SK-N-MC (cell line): ENCODE results near the gene ZNF22.

Source experiments
- DNase-seq: peaks from one replicate; pipeline ENCODE4 v3.0.0-alpha.2; 2011; ENCODE audit warnings: low read depth, low spot score
- H3K27ac ChIP-seq: fragments of 200-600 bp; sonication (generic); 2 replicates; pipeline ENCODE4 v1.5.1; 2016; ENCODE audit warnings: mixed run types
- H3K36me3 ChIP-seq: fragments of 200-600 bp; sonication (generic); 2 replicates; pipeline ENCODE4 v1.6.1; 2017; ENCODE audit warnings: antibody characterized with exemption, low read length, mixed read lengths; ENCODE audit not compliant: insufficient read depth
- H3K4me3 ChIP-seq: fragments of 200-600 bp; sonication (generic); 2 replicates; pipeline ENCODE4 v1.5.1; 2016
- H3K9ac ChIP-seq: fragments of 200-600 bp; sonication (generic); 2 replicates; pipeline ENCODE4 v1.8.0; 2017; ENCODE audit warnings: mixed run types, mixed read lengths; ENCODE audit not compliant: insufficient read length
- H3K9me3 ChIP-seq: fragments of 200-600 bp; sonication (generic); 2 replicates; pipeline ENCODE4 v1.6.1; 2017; ENCODE audit warnings: low read depth, mild to moderate bottlenecking, antibody characterized with exemption, low read length, moderate library complexity, mixed read lengths
- EZH2 ChIP-seq: fragments of 200-600 bp; sonication (generic); IDR thresholded peaks from one replicate; pipeline ENCODE4 v1.6.1; 2017; ENCODE audit warnings: antibody characterized with exemption
- FOXP2 ChIP-seq: optimal IDR thresholded peaks from 2 replicates; pipeline ENCODE3; 2011; ENCODE audit warnings: mild to moderate bottlenecking, moderate library complexity; ENCODE audit not compliant: insufficient read depth; ENCODE audit errors: extremely low read length, control extremely low read depth
- POLR2AphosphoS5 ChIP-seq: IDR thresholded peaks from 2 replicates; pipeline ENCODE4 v1.6.1; 2012; ENCODE audit warnings: mild to moderate bottlenecking, low read depth, low read length, borderline replicate concordance

Gene ZNF22

DNA sequence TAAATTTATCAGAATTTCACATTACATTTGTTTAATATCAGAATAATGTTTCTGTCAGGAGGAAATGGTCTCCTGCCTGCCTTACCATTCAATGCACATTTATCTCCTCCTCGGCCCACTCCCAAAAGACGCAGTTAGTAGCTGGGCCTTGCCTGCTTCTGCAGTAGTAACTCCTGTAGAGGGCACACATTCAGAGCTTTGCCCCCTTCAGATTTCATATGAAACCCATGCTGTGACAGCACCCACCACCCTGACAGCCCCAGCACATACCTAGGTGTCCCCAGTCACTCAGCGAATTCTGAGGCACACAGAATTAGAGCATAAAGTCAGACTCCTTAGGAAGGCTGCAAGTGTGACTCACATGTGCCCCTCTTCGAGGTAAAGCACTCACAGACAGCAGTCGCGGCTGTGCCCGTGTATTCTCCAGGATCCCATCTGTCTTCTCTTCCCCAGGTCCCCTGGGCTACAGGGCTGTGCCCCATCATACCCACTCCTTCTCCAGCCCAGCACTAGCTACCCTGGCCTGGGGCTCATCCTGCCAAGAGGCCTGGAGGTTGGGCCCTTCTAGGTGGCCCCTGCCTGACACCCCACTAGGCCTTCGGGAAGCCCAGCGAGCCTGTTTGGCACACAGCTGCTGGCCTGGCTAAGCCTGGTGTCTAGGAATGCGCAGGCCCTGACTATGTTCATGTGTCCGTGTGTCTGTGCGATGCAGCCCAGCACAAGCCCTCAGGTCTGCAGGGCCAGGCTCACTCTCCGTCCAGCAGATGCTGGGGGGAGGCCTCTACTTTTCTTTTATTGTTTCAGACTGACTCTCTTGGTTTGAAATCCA is 17.4 kb upstream of the ZNF22 start:
- no peak for TF ChIP-seq FOXP2
- no peak for TF ChIP-seq EZH2
- TF ChIP-seq POLR2AphosphoS5: no peak
- no peaks in the 10 kb centered on the region for H3K36me3 ChIP-seq
- H3K27ac ChIP-seq: no peak overlapping the region
- H3K4me3 ChIP-seq: no peak overlapping the region
- no peaks in the 10 kb centered on the region for H3K9me3 ChIP-seq
- no peak overlapping the region for H3K9ac ChIP-seq
- DNase-seq: no peak

DNA sequence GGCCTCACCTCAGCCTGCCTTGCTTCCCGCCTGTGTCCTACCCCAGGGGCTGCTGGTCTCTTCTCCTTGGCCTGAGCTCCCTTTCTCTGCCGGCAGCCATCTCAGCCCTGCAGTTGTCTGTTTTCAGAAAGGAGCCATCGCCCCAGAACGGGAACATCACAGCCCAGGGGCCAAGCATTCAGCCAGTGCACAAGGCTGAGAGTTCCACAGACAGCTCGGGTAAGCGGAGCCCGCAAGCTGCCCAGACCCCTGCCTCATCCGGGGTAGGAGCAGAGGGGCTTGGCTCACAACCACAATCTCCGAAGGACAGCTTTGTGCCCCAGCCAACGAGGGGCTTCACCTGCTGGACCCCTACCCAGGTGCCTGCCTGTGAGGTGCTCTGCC is 16.8 kb upstream of the ZNF22 start:
- no peak for TF ChIP-seq FOXP2
- TF ChIP-seq EZH2: no peak
- TF ChIP-seq POLR2AphosphoS5: no peak
- Histone ChIP-seq H3K27ac (no peak overlapping the region), H3K4me3 (no peak overlapping the region), H3K9me3 (no peaks in the 10 kb centered on the region), H3K9ac (no peak overlapping the region), H3K36me3 (no peaks in the 10 kb centered on the region)
- DNase-seq: no peak

DNA sequence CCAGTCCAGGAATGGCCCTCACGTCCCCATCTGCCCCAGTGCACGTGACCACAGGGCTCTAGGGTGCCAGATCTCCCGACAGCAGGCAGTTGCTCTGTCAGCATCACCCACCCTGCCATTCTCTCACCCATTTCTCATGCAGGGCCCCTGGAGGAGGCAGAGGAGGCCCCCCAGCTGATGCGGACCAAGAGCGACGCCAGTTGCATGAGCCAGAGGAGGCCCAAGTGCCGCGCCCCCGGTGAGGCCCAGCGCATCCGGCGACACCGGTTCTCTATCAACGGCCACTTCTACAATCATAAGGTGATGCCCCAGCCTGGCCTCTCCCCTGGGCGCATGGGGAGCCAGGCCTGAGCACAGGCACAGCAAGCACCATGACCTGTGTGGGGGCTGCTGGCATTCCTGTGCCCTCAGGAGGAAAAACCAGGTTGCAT is 16.0 kb upstream of the ZNF22 start:
- H3K36me3 ChIP-seq: no peaks in the 10 kb centered on the region
- H3K27ac ChIP-seq: no peak overlapping the region
- H3K9me3 ChIP-seq: no peaks in the 10 kb centered on the region
- no peak for DNase-seq
- H3K4me3 ChIP-seq: no peak overlapping the region
- no peak overlapping the region for H3K9ac ChIP-seq
- TF ChIP-seq POLR2AphosphoS5: no peak
- no peak for TF ChIP-seq FOXP2
- TF ChIP-seq EZH2: no peak

DNA sequence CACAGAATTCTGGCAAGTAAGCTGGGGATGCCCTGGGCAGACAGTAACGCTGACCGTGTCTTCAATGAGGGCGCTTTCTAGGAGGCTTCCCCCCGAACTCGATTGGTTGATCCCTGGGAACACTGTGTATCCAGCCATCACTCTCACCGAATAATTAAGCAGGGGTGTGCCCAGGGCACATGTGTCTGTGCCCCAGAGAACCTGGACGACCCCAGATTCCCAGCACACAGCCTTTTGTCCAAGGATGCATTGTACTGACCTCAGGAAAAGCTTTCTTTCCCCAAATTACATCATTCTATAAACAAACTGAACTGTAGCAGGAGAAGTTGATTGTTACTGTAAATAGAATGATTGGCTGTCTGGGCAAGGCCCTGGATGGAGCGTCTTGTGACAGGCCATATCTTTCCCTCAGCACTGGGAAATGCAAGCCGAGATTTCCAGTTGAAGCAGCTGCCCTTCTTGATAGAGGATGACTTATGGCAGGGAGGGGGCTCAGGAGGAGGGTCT is 15.5 kb upstream of the ZNF22 start:
- H3K9ac ChIP-seq: no peak overlapping the region

DNA sequence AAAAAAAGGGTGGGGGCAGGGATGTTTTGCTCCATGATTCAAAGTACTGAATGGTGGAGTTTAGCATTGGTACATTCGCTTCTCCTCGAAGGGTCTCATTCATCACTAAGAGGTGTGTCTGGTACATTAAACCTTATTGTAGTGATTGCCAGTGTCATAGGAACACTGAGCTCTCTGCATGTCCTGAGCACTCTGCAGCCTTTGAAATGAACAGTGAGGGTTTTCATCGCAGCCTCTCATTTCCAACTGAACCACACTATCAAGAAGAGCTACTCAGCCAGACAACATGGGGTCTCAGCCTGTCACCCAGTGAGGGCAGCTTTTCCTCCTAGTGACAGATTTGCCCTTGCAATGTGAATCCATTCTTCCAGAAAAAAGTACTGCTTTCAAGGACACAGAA is 14.5 kb upstream of the ZNF22 start:
- DNase-seq: no peak
- no peak overlapping the region for H3K27ac ChIP-seq
- no peak overlapping the region for H3K9ac ChIP-seq
- H3K9me3 ChIP-seq: no peaks in the 10 kb centered on the region
- no peak for TF ChIP-seq POLR2AphosphoS5
- no peak for TF ChIP-seq FOXP2
- no peak for TF ChIP-seq EZH2
- H3K4me3 ChIP-seq: no peak overlapping the region
- no peaks in the 10 kb centered on the region for H3K36me3 ChIP-seq

More for the DNA sequence above, 15.5 kb upstream of the ZNF22 start:
- TF ChIP-seq POLR2AphosphoS5 (no peak), EZH2 (no peak), FOXP2 (no peak)
- DNase-seq: no peak
- Histone ChIP-seq H3K4me3 (no peak overlapping the region), H3K9me3 (no peaks in the 10 kb centered on the region), H3K27ac (no peak overlapping the region), H3K36me3 (no peaks in the 10 kb centered on the region)

DNA sequence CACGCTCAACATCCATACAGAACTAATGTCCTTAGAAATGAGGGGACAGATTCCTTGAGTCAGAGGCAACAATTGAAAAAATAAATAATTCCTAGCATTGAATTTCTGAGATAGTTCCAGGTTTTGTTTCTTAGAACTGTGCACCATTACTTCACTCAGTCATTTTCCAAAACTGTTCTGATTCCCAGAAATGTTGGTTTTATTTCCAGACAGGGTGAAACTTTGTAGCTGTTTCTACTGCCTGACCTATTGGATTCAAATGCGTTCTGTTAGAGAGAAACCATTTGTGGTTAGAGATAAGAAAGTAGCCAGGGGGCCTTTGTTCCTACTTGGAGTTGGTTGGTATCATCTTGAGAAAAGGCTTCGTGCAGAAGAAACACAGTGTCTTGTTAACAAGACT is 14.1 kb upstream of the ZNF22 start:
- Histone ChIP-seq H3K9ac (no peak overlapping the region), H3K27ac (no peak overlapping the region), H3K4me3 (no peak overlapping the region), H3K36me3 (no peaks in the 10 kb centered on the region), H3K9me3 (no peaks in the 10 kb centered on the region)
- DNase-seq: no peak
- TF ChIP-seq POLR2AphosphoS5 (no peak), EZH2 (no peak), FOXP2 (no peak)

DNA sequence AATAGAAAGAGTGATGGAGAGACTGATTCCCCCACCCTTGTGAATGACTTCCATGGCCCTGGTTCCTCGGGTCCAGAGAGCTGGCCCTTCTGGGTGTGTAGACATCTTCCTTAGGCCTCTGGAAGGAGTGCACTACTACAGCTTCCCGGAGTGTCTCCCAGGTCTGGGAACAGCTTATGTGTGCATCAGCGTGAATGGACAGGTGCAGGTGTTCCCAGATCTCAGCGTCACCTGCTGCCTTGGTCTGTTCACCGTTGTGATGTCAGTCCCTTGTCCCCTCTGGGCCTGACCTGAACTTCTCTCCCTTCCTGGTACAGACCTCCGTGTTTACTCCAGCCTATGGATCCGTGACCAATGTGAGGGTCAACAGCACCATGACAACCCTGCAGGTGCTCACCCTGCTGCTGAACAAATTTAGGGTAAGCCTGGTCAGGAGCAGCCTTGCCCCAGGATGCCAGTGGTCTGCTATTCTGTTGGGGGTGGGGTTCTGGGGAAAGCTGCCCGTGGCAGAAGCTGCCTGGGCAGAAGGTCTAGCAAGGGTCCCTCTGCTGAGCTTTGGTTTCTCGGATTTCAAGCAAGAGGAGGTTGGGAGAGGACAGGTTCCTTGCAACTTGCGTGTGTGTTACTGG is 11.7 kb upstream of the ZNF22 start:
- no peak for DNase-seq
- Histone ChIP-seq H3K27ac (no peak overlapping the region), H3K4me3 (no peak overlapping the region), H3K9ac (no peak overlapping the region), H3K9me3 (no peaks in the 10 kb centered on the region), H3K36me3 (no peaks in the 10 kb centered on the region)
- TF ChIP-seq POLR2AphosphoS5 (no peak), FOXP2 (no peak), EZH2 (no peak)

DNA sequence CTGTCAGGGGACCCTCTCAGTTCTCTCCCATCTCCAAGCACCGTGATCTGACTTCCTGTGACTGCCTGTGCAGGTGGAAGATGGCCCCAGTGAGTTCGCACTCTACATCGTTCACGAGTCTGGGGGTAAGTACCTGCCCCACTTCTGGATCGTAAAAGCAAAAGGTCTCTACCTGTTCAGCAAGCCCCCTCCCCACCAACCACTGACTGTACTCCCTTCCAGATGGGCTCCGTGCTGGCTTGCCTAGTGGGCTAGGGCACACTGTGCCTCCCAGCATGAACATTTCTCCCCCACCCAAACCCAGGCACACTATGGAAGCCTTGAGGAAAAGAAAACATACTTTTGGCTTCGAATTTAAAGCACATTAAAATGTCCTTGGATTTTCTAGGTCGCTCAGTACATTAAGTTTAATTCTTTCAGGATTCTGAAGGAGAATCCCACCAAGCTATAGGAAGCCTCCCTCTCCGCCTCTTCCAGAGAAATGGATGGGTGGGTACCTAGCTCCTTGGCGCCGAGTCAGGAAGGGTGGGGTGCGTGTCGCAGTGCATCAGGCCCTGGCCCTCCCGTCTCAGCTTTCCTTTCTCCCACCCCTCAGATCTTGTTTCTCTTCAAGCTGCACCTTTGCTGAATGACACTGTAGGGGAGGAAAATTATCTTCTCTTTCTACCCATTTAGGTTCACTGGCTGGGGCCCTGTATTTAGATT is 11.0 kb upstream of the ZNF22 start:
- no peak overlapping the region for H3K27ac ChIP-seq
- TF ChIP-seq POLR2AphosphoS5 (no peak), FOXP2 (no peak), EZH2 (no peak)
- no peaks in the 10 kb centered on the region for H3K36me3 ChIP-seq
- DNase-seq: no peak
- H3K4me3 ChIP-seq: no peak overlapping the region
- no peaks in the 10 kb centered on the region for H3K9me3 ChIP-seq
- no peak overlapping the region for H3K9ac ChIP-seq

DNA sequence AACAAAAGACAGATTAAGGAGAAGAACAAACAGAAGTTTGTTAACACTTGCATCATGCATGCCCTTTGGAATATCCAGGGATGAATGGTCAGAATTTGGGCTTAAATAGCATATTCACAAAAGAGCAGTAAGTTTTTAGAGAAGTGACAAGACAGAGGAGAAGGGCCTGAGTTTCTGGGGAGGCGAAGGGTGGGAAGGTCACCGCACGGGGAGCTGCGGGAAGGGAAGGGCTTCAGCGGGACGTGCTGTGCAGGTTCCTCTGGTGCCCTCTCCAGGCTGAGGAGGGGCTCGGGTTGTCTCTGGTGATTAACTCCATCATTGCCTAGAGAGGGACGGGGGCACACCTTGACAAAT is 10.4 kb upstream of the ZNF22 start:
- DNase-seq: no peak
- no peak overlapping the region for H3K9ac ChIP-seq
- H3K9me3 ChIP-seq: no peaks in the 10 kb centered on the region
- H3K27ac ChIP-seq: no peak overlapping the region
- H3K4me3 ChIP-seq: no peak overlapping the region
- TF ChIP-seq POLR2AphosphoS5 (no peak), FOXP2 (no peak)
- no peaks in the 10 kb centered on the region for H3K36me3 ChIP-seq
